Inflammatory macrophage treated with lipopolysaccharide for 1 hour (primary cell): ENCODE results near the gene AKAP13.
"Not testable (repeated sequence)": the region's sequence is repeated elsewhere in the genome, so short reads cannot be mapped to it uniquely, and the experiment has no call there.

Experiments used
- DNase-seq, 2 donors: peaks; one replicate each; pipeline ENCODE4 v3.0.0-alpha.2; 2020 to 2022

AKAP13 gene

DNA sequence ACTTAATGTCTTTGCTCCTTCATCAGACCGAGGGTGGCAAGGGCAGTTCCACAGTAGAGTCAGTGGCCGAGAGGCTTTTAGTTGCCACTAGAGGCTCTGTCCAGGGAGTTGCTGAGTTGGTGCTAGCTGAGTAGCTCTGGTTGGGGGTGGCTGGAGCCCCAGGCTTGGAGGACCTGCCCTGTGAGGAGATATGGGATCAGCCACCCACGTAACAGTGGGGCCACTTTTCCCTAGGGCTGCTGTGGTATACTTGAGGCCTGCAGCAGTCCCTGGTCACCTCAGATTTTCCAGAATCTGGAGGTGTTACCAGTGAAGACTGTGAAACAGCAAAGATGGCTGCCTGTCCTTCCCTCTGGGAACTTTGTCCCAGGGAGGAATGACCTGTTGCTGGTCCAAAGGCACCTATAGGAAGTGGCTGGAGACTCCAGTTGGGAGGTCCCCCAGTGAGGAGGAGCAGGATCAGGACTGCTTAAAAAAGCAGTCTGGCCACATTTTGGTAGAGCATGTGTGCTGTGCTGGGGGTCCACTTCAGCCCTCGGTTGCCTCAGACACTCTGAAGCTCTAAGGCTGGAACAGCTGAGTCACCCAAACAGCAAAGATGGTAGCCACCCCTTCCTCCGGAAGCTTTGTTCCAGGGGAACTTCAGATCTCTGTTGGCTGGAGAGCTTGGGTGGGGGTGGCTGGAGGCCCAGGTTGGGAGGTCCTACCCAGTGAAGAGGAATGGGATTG lies 72.9 kb downstream of the AKAP13 start:
- DNase-seq, result no peak

GRCh38 chr15:85454403-85454802 lies 74.0 kb downstream of the AKAP13 start:
- DNase-seq, result no peak

GRCh38 chr15:85455891-85456290 lies 75.5 kb downstream of the AKAP13 start:
- DNase-seq, result no peak

DNA sequence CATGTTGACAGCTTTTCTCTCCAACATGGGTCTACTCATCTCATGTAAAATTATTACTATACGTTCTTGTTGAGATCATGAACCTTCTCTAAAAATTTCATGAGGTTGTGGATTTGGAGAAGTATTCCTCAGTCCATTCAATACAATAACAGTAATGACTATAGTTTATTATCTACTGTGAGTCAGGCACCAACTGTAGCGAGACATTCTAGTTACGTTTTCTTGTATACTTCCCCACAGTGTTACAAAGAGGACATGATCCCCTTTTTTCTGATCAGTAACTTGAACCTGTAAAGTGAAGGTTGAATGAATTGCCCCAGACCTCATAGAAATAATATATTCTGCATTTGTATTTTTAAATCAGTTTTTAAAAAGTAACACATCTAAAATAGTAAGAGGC lies 76.4 kb downstream of the AKAP13 start:
- DNase-seq, result no peak

DNA sequence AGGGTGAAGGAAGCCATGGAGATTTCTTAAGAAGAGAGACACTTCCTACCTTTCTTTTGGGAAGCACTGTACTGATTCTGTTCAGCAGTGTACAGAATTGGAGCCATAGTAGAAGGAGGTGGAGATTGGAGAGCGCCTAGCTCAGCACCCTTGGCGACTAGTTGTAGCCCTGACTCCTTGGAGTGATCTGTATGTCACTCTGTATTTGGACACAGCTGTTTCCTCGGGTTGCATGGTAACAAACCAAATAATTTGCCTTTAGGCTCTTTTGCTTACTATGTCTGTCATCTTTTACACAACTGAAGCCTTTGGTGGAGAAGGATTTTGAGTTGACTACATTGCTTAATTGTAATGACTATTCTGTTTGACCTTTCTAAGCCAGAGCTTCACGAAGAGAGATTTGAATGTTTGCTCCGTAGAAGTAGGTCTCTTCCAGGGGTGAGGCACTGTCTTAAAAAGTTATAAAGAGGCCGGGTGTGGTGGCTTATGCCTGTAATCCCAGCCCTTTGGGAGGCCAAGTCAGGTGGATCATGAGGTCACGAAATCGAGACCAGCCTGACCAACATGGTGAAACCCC lies 77.1 kb downstream of the AKAP13 start:
- no peak for DNase-seq

DNA sequence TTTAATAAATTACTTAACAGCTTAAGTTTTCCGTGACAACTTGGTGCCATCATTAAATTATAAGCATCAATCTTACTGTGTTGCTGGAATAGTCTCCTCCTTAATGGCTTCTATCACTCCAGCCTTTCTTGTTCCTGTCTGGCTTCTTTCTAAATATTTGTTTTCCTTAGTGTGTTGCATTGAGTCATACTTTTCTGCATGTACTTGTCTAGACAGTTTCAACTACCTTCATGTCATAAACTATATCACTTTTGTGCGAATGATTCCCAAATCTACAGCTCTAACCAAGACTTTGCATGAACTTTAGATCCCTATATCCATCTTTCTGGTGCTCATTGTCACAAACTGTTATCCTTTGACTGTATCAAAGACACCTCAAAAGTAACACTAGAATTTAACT lies 78.4 kb downstream of the AKAP13 start:
- no peak for DNase-seq

DNA sequence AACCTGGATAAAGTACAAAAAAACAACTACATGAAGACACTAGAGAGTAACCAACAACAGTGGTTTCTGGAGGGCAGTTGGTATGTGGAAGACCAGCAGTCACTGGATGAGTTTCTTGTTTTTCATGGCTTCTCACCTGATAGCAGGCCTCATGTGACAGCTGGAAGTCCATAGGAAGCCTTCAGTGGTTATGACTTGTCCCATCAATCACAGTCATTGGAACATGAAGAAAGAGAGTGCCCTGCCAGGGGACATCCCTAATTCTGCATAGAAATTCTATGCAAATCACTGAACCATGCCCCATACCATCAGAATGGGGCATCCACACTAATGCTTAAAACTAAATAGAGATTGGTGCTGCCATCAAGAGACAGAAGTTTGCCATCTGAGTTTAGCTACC lies 81.6 kb downstream of the AKAP13 start:
- no peak for DNase-seq

DNA sequence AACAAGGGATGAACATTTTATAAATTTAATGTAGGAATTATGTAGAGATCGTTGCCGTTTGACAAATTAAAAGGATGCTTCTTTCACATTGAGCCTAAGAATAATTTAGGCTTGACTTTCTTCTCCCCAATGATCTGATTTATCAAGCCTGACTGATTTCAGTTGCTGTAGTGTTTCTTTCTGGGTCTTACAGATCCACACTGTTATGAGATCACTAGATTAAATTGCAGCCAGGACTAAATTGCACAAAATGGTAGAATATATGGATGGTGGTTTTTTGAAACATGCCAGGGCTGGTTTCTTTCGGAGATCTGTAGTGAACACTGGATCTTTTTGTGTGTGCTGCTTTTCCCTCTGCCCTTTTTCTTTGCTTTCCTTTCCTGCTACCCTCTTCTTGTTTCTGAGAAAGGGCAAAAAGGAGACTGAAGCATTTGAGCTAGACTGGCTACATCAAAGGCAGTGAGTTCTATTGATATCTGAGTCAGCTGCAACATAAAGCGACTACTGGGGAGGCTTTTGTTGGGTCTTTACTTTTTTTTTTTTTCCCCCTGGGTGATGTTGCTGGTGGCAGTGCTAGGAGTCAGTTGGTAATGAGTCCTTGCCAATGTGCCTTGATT lies 83.0 kb downstream of the AKAP13 start:
- DNase-seq, result no peak

- peak in 1 of 2 donors; percentile 32 for DNase-seq
Measured at GRCh38 chr15:85463976-85464375, 83.6 kb downstream of the AKAP13 start.

DNA sequence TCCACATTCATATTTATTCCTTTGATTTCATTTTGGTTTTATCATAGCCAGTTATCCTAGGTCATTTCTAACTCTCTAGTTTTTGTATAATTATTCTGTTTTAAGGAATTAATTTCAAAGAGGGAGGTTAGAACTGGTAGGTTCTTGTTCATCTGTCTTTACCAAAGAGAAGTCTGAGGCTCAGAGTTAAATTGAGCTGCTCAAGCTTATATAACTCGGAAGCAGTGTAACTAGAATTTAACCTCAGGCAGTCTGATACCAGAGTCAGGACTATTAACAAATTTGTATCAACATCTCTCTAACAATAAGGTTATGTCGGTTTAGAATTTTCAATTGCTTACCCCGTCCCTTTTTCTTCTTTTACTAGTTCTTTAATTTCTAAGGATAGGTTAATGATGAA lies 84.1 kb downstream of the AKAP13 start:
- DNase-seq, result no peak

- DNase-seq, result no peak
Measured at GRCh38 chr15:85470563-85471271, 90.3 kb downstream of the AKAP13 start.

DNA sequence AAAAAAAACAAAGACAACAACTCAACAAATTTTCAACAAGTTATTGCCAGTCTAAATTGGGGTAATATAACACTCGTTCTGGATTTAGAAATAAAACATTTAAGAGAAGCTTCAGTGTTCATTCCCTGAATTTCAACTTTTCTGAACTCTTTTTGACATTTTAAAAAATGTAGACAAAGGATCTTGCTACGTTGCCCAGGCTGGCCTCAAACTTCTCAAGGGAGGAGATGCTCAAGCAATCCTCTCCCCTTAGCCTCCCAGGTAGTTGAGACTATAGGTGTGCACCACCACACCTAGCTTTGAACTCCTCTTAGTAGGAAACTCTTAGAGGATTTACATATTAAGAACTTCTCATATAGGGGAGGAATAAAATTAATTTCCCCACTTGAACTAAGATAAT lies 91.9 kb downstream of the AKAP13 start:
- DNase-seq, result no peak

GRCh38 chr15:85473455-85473854 lies 93.1 kb downstream of the AKAP13 start:
- DNase-seq, result no peak

DNA sequence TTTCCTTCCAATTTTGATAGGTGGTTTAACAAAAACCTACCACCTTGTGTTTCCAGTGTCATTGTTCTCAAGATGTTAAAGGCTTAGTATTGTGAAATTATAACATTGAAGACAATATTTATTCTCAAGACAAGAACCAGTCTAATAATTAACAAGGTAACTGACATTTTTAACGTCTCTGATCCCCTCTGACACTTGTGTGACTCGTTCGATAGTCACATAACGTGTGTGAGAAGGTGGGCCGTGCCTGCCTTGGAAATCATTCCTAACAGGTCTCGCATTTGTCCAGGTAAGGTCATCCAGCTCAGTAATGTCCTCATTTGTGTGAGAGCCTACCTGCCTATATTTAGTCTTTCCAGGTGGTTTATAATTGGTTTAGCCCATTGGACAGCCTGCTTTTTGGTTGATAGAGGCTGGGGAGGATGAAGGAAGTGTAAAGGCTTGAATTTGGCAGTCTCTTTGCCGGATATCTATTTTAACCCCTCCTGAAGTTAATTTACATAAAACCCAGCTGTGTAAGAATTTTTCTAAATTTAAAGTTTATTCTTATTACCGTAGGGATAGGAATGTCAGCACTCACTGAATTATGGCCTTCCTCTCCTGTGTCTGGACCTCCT lies 94.4 kb downstream of the AKAP13 start:
- DNase-seq, result no peak

GRCh38 chr15:85475317-85475701 lies 94.9 kb downstream of the AKAP13 start:
- DNase-seq, result peak in 1 of 2 donors; percentile 6

GRCh38 chr15:85475711-85476110 lies 95.3 kb downstream of the AKAP13 start:
- DNase-seq, result no peak

- DNase-seq, result no peak
Measured at GRCh38 chr15:85477061-85477460, 96.7 kb downstream of the AKAP13 start.

- no peak for DNase-seq
Measured at GRCh38 chr15:85477730-85478129, 97.3 kb downstream of the AKAP13 start.

GRCh38 chr15:85479071-85479647 lies 98.8 kb downstream of the AKAP13 start:
- DNase-seq, result no peak

- DNase-seq, result no peak
Measured at GRCh38 chr15:85480923-85481322, 100.5 kb downstream of the AKAP13 start.

GRCh38 chr15:85481543-85481942 lies 101.1 kb downstream of the AKAP13 start:
- DNase-seq, result not testable (repeated sequence)

GRCh38 chr15:85482894-85483293 lies 102.5 kb downstream of the AKAP13 start:
- peak; percentile 54 to 56 for DNase-seq

DNA sequence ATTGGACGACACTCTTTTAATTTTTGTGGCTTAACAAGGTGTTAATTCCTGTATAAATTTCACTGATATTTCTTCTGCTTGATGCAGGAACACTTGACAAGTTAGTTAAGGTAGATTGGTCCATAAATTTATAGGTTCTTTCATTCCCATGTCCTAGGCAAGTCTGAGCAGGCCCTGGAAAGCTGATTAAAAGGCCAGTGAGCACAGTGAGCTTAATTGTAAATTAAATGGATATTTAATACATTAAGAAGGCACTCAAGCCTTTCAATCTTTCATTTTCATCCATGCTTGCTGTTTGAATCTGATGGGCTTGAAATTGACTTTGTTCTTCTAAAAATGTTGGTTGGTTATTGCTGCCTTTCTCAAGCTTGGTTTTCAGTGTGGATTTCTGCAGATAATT lies 103.6 kb downstream of the AKAP13 start:
- DNase-seq, result not testable (repeated sequence)
